WTC11 (cell line): ENCODE measurements around the gene GPR3. TPM values are rescaled to one million over a fixed set of nuclear protein-coding genes. Genes with fewer than 3 reads are reported as not detected.

Experiments used
- ATAC-seq: fragments of 200-7000 bp; cut with Tn5 transposase; 2 replicates; pipeline ENCODE4 v1.10.0; 2021; ENCODE audit warnings: mild to moderate bottlenecking, moderate library complexity
- CTCF ChIA-PET: fragments of 300-600 bp; sonication (Branson Sonifier 250); formaldehyde crosslinking; loops from one replicate; lab custom pipeline; 2021; ENCODE audit warnings: antibody characterized with exemption; lab: Charles Lee
- POLR2A ChIA-PET: fragments of 350-600 bp; sonication (Branson Sonifier 250); formaldehyde crosslinking; loops from one replicate; lab custom pipeline; 2021; ENCODE audit warnings: antibody characterized with exemption; lab: Charles Lee
- DNase-seq: peaks from one replicate; pipeline ENCODE4 v3.0.0; 2021; ENCODE audit warnings: low spot score
- H3K27ac Mint-ChIP-seq: 2 replicates; pipeline ENCODE4 v1.8.0; 2021; ENCODE audit warnings: mixed read lengths
- H3K27me3 Mint-ChIP-seq: 2 replicates; pipeline ENCODE4 v1.8.0; 2021; ENCODE audit warnings: low read depth, mild to moderate bottlenecking, moderate library complexity, mixed read lengths
- H3K36me3 Mint-ChIP-seq: 2 replicates; pipeline ENCODE4 v1.8.0; 2021; ENCODE audit warnings: mixed read lengths
- H3K4me1 Mint-ChIP-seq: 2 replicates; pipeline ENCODE4 v1.8.0; 2022; ENCODE audit warnings: mixed read lengths
- H3K4me3 Mint-ChIP-seq: 2 replicates; pipeline ENCODE4 v1.8.0; 2021; ENCODE audit warnings: mild to moderate bottlenecking, moderate library complexity, mixed read lengths
- H3K9me3 Mint-ChIP-seq: 2 replicates; pipeline ENCODE4 v1.8.0; 2021; ENCODE audit warnings: mixed read lengths
- ARID4B ChIP-seq: sonication (generic); formaldehyde crosslinking; IDR thresholded peaks from 2 replicates; pipeline ENCODE4 v1.8.0; 2023; ENCODE audit warnings: missing genetic modification reagents, mild to moderate bottlenecking, borderline replicate concordance
- ATF6 ChIP-seq: sonication (generic); formaldehyde crosslinking; IDR thresholded peaks from 2 replicates; pipeline ENCODE4 v1.8.1; 2023; ENCODE audit warnings: mild to moderate bottlenecking, missing genetic modification reagents
- GRHL2 ChIP-seq: fragments of 250-450 bp; sonication (Bioruptor Pico); IDR thresholded peaks from 2 replicates; pipeline ENCODE4 v1.8.0; 2022; ENCODE audit warnings: mild to moderate bottlenecking, moderate library complexity; ENCODE audit not compliant: insufficient replicate concordance, severe bottlenecking
- HMGA2 ChIP-seq: fragments of 250-450 bp; sonication (Bioruptor Pico); IDR thresholded peaks from 2 replicates; pipeline ENCODE4 v1.4.0; 2021; ENCODE audit warnings: mild to moderate bottlenecking, moderate library complexity
- KAT7 ChIP-seq: sonication (generic); formaldehyde crosslinking; IDR thresholded peaks from 2 replicates; pipeline ENCODE4 v1.8.1; 2023; ENCODE audit warnings: missing genetic modification reagents, mild to moderate bottlenecking, borderline replicate concordance
- MAX ChIP-seq: sonication (generic); formaldehyde crosslinking; IDR thresholded peaks from 2 replicates; pipeline ENCODE4 v1.8.0; 2022; ENCODE audit warnings: mild to moderate bottlenecking, missing genetic modification reagents
- NFATC4 ChIP-seq: fragments of 250-450 bp; sonication (Bioruptor Pico); IDR thresholded peaks from 2 replicates; pipeline ENCODE4 v1.9.0; 2021; ENCODE audit warnings: mild to moderate bottlenecking
- SMAD3 ChIP-seq: sonication (generic); formaldehyde crosslinking; IDR thresholded peaks from 2 replicates; pipeline ENCODE4 v1.8.0; 2022; ENCODE audit warnings: missing genetic modification reagents, mild to moderate bottlenecking, borderline replicate concordance
- SMAD4 ChIP-seq: sonication (generic); formaldehyde crosslinking; IDR thresholded peaks from 2 replicates; pipeline ENCODE4 v1.8.0; 2022; ENCODE audit warnings: mild to moderate bottlenecking, missing genetic modification reagents
- TEAD1 ChIP-seq: sonication (generic); formaldehyde crosslinking; IDR thresholded peaks from 2 replicates; pipeline ENCODE4 v1.8.0; 2022; ENCODE audit warnings: mild to moderate bottlenecking, missing genetic modification reagents
- TEAD4 ChIP-seq: sonication (generic); formaldehyde crosslinking; IDR thresholded peaks from 2 replicates; pipeline ENCODE4 v1.8.0; 2022; ENCODE audit warnings: mild to moderate bottlenecking, missing genetic modification reagents
- USF2 ChIP-seq: sonication (generic); formaldehyde crosslinking; IDR thresholded peaks from 2 replicates; pipeline ENCODE4 v1.8.1; 2023; ENCODE audit warnings: mild to moderate bottlenecking, missing genetic modification reagents, moderate library complexity
- ZMAT4 ChIP-seq: fragments of 250-450 bp; sonication (Bioruptor Pico); IDR thresholded peaks from 2 replicates; pipeline ENCODE4 v1.9.0; 2021; ENCODE audit warnings: mild to moderate bottlenecking
- ZNF121 ChIP-seq: sonication (generic); formaldehyde crosslinking; IDR thresholded peaks from 2 replicates; pipeline ENCODE4 v1.8.0; 2023; ENCODE audit warnings: missing genetic modification reagents
- ZNF263 ChIP-seq: sonication (generic); formaldehyde crosslinking; IDR thresholded peaks from 2 replicates; pipeline ENCODE4 v1.8.1; 2022; ENCODE audit warnings: low read depth, mild to moderate bottlenecking, moderate library complexity, missing genetic modification reagents
- ZNF317 ChIP-seq: sonication (generic); formaldehyde crosslinking; IDR thresholded peaks from 2 replicates; pipeline ENCODE4 v1.8.1; 2023; ENCODE audit warnings: low read depth, mild to moderate bottlenecking, moderate library complexity, missing genetic modification reagents, borderline replicate concordance
- ZNF396 ChIP-seq: fragments of 250-450 bp; sonication (Bioruptor Pico); IDR thresholded peaks from 2 replicates; pipeline ENCODE4 v1.8.0; 2021; ENCODE audit warnings: mild to moderate bottlenecking, moderate library complexity, borderline replicate concordance
- ZNF423 ChIP-seq: fragments of 250-450 bp; sonication (Bioruptor Pico); IDR thresholded peaks from 2 replicates; pipeline ENCODE4 v2.1.2; 2022; ENCODE audit warnings: mild to moderate bottlenecking, moderate library complexity
- ZNF425 ChIP-seq: fragments of 250-450 bp; sonication (Bioruptor Pico); conservative IDR thresholded peaks from 2 replicates; pipeline ENCODE4 v1.9.0; 2021; ENCODE audit warnings: mild to moderate bottlenecking
- ZNF671 ChIP-seq: fragments of 250-450 bp; sonication (Bioruptor Pico); IDR thresholded peaks from 2 replicates; pipeline ENCODE4 v1.8.0; 2021; ENCODE audit warnings: mild to moderate bottlenecking
- total RNA-seq: library from RNA; stranded (reverse); gene quantifications from 3 replicates; pipeline ENCODE4 v1.2.3, GENCODE V29; 2021

Gene GPR3
- total RNA-seq, 1 experiment from 2014 or later: 12.4 TPM

GRCh38 chr1:27430903-27431600 is 38.6 kb downstream of the GPR3 start:
- H3K9me3 Mint-ChIP-seq: no peaks in the 10 kb centered on the region
- ChIA-PET CTCF (interaction anchor here (0.6 to 4.6 kb wide), 9 partner anchors 12 to 464 kb away, joined by 3 to 30 read pairs (median 11); no protein-coding TSS in a partner anchor), POLR2A (interaction anchor here (0.5 to 2.1 kb wide), 3 partner anchors 57 to 1840 kb away, joined by 3 to 8 read pairs (median 4); partner anchors contain the start of gene WASF2)
- H3K4me1 Mint-ChIP-seq: peaks cover 75% of the 10 kb centered on the region
- no peak overlapping the region for H3K4me3 Mint-ChIP-seq
- peaks cover 15% of the 10 kb centered on the region for H3K36me3 Mint-ChIP-seq
- H3K27ac Mint-ChIP-seq: peak overlapping the region; percentile 91
- no peak for TF ChIP-seq ZNF425 (CRISPR knock-in tag)
- TF ChIP-seq KAT7 (CRISPR knock-in tag): no peak
- TF ChIP-seq ZNF317: no peak
- TF ChIP-seq ZNF671 (CRISPR knock-in tag): no peak
- no peak for TF ChIP-seq HMGA2
- no peak for TF ChIP-seq TEAD4 (CRISPR knock-in tag)
- TF ChIP-seq ZMAT4: no peak
- no peak for TF ChIP-seq NFATC4 (CRISPR knock-in tag)
- TF ChIP-seq ZNF263 (CRISPR knock-in tag): no peak
- TF ChIP-seq GRHL2 (CRISPR knock-in tag): no peak
- TF ChIP-seq MAX (CRISPR knock-in tag): no peak
- no peak for TF ChIP-seq SMAD3 (CRISPR knock-in tag)
- no peak for TF ChIP-seq ZNF423 (CRISPR knock-in tag)
- no peak for TF ChIP-seq ZNF396 (CRISPR knock-in tag)
- no peak for TF ChIP-seq SMAD4 (CRISPR knock-in tag)
- no peak for TF ChIP-seq TEAD1 (CRISPR knock-in tag)
- TF ChIP-seq ATF6 (CRISPR knock-in tag): no peak
- no peak for TF ChIP-seq ZNF121 (CRISPR knock-in tag)
- TF ChIP-seq ARID4B: no peak
- no peak for TF ChIP-seq USF2 (CRISPR knock-in tag)
- DNase-seq (no peak), ATAC-seq (no peak)
- H3K27me3 Mint-ChIP-seq: no peaks in the 10 kb centered on the region
